ENCODE data around the gene RAD51B.

DNA sequence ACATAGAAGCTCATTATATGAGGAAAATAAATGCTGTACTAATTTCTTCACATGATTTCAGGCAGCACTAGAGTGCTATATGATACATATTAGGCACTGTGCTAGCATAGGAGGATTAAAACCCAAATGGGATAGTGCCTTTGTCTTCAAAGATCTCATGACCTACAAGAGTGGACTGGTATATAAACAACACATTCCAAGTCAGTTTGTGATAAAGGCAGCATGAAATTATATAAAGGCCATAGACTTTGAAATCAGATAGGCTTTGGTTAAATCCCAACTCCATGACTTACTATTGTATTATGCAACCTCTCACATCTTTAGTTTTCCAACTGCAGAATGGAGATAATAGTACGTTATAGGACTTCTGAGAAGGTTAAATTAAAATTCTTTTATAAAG is 179.7 kb downstream of the RAD51B start:
- TF ChIP-seq POLR2A (IDR thresholded peaks at IDR 0.05) (no peak), CTCF (IDR thresholded peaks at IDR 0.05) (no peak)
